GM18861 (cell line): ENCODE results near the gene MAST4.

Experiments
- ATAC-seq: cut with Tn5 transposase; IDR thresholded peaks from one replicate; pipeline ENCODE4 v1.9.1; 2021; ENCODE audit not compliant: unreplicated experiment

The MAST4 gene

DNA sequence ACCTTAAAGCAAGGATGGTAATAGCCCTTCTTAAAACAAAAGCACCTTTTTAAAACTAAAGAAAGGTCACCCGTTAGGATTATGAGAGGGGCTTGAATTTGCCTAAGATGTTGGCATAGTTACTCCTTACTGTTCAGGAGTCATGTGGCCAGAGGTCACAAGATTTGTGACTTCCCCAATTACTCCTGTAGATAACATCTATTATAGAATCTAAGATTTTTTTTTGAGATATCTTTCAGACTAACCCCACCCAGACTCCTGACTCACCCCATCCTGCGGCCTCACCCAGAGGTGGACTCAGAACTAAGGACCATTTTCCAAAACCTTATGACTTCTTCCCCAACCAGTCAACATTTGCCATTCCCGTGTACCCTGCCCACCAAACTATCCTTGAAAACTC lies 598.0 kb downstream of the MAST4 start:
- ATAC-seq = no peak

- ATAC-seq = no peak
Measured at GRCh38 chr5:67195406-67196275, 599.4 kb downstream of the MAST4 start.

GRCh38 chr5:67196537-67197059 lies 600.4 kb downstream of the MAST4 start, which contains the start of gene CD180:
TSS of gene CD180 (minus strand) at chr5:67196799. CDS start at chr5:67196641, 158 bp downstream.
- no peak for ATAC-seq

GRCh38 chr5:67197536-67197935 lies 601.3 kb downstream of the MAST4 start:
- ATAC-seq = no peak

DNA sequence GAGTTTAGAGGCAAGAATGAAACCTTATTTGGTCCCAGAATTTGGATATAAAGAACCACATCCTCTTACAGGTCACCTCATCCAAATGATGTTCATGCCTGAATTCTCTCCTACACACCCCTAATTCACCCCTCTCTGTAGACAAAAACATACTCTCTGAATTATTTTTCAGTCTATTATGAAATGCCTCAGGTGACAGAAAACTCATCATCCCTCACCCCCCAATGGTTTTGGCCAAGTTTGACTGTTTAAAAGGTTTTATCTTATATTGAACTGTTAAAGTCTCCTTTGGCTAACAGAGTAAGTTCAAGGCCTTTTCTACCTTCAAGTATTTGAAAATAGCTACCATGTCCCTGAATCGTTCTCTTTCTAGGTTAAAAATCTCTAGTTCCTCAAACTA lies 602.7 kb downstream of the MAST4 start:
- no peak for ATAC-seq

DNA sequence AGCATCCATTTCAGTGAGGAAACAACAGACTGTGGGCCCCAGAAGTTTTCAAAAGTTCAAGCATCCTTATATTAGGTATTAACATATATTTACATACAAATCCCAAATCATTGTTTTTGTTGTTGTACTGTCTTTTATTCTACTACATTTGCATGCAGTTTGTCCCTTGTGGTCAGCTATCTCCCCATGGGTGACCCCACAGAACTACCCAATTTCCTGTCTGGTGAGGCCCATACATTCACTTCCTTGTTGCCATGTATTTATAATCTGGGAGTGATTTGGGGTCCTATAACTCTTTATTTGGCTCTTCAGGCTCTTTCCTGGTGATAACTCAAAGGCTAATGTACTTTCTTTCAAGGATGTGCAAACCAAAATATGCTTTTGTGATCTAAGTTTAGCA lies 603.7 kb downstream of the MAST4 start:
- peak; percentile 21 for ATAC-seq

DNA sequence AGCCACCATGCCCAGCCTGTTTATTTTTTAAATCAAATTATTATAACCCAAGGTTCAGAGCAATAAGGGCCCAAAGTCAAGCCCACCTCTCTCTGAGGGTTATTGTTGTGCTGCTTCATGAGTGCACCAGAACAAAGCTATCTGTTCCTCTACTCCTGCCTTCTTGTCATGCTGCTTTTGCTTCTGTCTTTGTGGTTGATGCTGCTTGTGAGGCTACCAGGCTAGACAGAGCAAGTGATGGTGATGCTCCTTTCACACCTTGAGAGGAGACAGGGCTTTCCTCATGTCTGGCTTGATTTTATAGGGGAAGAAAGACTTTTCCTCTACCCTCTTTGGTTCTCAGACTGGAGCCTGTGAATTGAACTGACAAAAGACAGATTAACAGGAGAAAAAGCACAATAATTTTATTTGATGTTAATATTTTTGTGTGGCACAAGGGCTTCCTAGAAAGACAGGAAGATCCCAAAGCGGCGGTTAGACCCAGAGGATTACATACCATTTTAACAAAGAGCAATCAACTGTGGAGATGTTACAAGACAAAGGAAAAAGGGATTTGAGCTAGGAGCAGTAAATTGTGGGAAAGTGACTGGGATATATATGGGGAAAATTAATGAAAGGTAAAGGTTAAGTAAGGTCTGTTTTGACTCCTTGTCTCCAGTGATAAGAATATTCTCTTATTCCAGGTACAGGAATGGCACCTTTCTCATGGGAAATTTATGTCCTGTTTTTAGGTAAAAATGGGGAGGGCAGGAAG lies 604.8 kb downstream of the MAST4 start:
- no peak for ATAC-seq

- peak; percentile 17 for ATAC-seq
Measured at GRCh38 chr5:67201897-67202549, 605.8 kb downstream of the MAST4 start.

DNA sequence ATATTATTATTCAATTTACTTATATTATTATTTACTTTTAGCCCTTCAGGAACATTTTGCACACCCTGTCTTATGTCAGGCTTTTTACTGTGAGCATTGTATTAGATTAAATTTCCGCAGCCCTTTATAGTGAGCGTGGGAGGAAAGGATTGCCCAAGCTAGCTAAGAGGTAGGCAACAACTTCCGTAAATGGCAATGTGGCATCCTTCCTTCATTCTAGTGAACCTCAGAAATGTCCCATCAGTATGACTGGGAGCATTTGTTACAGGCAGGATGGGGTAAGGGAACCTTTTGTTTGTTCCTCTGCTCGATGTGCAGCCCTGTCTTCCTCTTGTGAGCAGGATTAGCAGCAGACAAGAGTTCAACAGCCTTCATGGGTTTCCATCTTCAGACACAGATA lies 606.6 kb downstream of the MAST4 start:
- ATAC-seq = no peak

- ATAC-seq = no peak
Measured at GRCh38 chr5:67203701-67204074, 607.5 kb downstream of the MAST4 start.

DNA sequence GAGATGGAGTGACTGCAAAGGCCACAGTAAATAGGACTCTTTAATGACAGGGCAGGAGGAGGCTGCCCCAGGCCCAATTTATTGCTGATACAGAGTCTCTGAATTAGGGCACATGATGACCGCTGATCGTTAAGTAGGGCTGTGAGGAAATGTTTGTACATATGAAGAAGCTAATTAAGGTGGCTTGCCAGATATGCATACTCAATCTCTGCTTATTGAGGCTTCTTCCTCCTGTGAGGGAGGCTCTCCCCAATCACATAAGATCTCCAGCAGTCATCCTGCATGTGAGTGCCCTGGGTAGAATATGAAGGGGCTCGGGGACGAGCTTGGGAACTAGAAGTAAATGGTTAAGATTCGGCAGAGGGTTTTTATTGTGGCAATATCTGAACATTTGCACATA lies 608.6 kb downstream of the MAST4 start:
- no peak for ATAC-seq

GRCh38 chr5:67205981-67206380 lies 609.8 kb downstream of the MAST4 start:
- ATAC-seq = no peak

DNA sequence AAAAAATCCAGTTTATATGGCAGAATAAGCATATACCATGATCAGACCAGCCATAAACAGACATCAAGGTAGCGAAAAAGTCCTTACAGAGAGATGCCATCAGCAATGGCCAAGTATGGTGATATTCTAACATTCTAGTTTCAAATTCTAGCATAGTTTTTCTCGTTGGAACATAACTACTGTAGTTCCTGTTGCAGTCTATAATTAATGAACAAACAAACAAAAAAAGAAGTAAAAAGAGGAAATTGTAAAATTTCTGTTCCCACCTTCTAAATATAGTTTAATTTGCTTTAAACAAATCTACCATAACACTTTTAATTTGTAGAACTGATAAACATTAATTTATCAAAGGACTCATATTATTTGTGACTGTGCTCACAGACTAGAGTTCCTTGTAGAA lies 610.3 kb downstream of the MAST4 start:
- ATAC-seq = peak; percentile 22

GRCh38 chr5:67206929-67207328 lies 610.7 kb downstream of the MAST4 start:
- peak; percentile 81 for ATAC-seq

- no peak for ATAC-seq
Measured at GRCh38 chr5:67208403-67208802, 612.2 kb downstream of the MAST4 start.

DNA sequence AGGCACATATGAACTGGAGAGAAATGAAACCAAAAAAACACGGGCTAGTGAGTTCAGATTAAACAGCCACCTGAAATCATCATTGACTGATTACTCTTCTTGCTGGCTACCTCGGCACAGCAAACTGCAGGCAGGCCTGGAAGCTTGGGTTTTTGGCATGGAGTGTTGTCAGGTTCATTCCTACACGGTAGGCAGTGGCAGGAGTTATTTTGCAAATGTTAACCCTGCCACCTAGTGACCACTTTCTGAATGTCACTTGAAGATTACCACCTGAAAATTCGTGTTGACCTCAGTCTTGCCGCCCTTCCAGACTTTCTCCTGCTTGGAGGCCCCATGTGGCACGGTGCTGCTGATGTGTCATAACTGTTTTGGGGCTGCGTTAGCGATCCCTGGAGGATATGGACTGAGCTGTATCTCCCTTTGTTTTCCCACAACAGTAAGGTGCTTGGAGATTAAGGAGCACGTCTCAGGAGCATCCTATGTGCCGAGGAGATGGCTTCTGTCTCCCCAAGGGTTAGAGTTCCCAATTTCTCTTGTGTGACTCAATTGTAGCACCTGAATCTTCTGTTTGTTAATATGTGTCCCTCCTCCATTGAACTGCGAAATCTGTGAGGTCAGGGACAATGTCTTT lies 613.1 kb downstream of the MAST4 start:
- ATAC-seq = peak; percentile 34

DNA sequence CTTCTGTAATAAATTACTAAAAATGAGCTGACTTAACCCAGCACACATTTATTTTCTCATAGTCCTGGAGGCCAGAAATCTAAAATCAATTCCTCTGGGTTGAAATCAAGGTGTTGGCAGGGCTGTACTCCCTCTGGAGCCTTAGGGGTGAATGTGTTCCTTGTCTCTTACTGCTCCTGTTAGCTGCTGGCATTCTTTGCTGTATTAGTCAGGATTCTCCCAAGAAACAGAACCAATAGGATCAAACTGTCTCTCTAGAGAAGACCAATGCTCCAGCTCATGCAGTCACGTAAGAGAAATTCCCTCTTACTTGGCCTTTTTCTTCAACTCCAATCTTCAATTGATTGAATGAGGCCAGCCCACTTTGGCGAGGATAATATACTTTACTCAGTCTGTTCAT lies 615.7 kb downstream of the MAST4 start:
- no peak for ATAC-seq

GRCh38 chr5:67214036-67214435 lies 617.8 kb downstream of the MAST4 start:
- ATAC-seq = no peak

DNA sequence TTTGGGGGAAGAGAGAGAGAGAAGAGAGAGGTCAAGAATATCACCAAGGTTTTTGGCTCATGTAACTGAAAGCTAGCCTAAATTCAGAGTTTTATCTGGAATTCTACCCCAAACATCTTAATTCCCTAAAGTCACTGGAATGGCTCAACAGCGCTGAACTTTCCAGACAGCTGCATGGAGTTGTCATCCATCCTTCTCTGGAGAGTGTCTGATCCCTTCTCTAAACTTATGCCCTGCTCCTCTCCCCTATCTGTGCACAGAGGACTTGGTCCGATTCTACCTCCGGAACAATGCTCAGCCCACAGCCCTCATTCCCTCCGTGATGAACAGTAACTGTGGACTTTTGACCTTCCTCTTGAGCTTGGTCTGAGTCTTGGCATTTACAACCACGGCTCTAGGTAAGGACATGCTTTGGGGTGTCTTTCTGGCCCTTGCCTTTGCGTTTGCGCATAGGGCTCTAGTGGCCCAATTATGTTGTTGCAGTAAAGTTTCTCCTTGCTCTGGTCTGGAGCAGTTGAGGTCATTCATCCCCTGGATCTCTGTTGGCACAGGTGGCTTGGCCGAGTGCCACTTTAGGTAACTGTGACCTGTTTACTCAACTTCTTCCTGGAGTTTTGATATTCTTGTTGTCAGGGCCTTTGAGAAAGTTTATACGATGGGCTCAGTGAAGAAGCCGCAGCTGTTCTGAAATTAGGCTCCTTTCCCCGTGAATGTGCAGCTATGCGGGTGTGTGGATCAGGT lies 618.7 kb downstream of the MAST4 start:
- ATAC-seq = no peak
